GM19467 (cell line): ENCODE measurements around the gene KRTAP13-1.

Experiments used
- ATAC-seq: cut with Tn5 transposase; IDR thresholded peaks from one replicate; pipeline ENCODE4 v1.9.1; 2021; ENCODE audit warnings: mild to moderate bottlenecking, moderate library complexity; ENCODE audit not compliant: unreplicated experiment

Gene KRTAP13-1, protein sequence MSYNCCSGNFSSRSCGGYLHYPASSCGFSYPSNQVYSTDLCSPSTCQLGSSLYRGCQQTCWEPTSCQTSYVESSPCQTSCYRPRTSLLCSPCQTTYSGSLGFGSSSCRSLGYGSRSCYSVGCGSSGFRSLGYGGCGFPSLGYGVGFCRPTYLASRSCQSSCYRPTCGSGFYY

GRCh38 chr21:30395731-30396130 lies at the start of gene KRTAP13-1:
Gene KRTAP13-1, plus strand, starts transcription at chr21:30396031. Its CDS starts 56 bp downstream, at chr21:30396087.
- no peak for ATAC-seq

DNA sequence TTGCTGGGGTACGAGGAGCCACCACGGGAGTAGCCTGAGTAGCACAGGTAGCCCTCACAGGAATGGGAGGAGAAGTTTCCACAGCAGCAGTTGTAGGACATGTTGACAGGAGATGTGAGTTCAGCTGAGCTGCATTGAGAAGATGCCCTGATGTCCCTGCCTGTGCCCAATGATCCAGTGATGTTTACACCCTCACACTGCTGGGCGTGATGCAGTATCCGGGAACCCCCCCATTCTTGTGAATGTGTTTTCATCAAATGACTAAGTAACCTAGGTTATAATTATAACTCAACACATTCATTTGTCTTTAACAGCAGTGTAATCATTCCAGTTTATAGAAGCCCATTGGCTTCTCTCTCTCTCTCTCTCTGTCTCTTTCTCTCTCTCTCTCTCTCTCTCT lies 47.3 kb upstream of the KRTAP13-1 start, which contains the start of gene KRTAP23-1:
TSS of gene KRTAP23-1 (minus strand) at position 101 of the 400 bp plus-strand sequence. CDS start at position 101, 0 bp downstream.
- ATAC-seq = no peak

DNA sequence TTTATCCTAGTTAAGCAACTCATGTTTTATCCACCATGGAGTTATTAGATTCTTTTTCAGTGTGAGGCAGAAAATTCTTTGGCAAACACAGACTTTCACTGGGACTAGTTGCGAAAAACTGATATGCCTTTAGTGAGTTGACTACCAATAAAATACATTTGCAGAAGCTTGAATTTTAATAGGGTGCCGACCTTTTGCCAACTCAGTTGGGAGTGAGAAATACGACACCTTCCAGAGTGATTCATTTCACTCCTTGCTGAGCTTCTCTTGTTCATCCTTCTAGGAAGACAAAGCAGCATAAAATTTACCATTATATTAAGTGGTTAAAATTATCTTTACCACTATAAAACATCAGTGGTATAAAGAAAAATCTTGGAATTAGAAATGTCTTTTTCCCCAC lies 46.3 kb upstream of the KRTAP13-1 start:
- no peak for ATAC-seq

GRCh38 chr21:30351534-30351933 lies 44.3 kb upstream of the KRTAP13-1 start:
- ATAC-seq = no peak

DNA sequence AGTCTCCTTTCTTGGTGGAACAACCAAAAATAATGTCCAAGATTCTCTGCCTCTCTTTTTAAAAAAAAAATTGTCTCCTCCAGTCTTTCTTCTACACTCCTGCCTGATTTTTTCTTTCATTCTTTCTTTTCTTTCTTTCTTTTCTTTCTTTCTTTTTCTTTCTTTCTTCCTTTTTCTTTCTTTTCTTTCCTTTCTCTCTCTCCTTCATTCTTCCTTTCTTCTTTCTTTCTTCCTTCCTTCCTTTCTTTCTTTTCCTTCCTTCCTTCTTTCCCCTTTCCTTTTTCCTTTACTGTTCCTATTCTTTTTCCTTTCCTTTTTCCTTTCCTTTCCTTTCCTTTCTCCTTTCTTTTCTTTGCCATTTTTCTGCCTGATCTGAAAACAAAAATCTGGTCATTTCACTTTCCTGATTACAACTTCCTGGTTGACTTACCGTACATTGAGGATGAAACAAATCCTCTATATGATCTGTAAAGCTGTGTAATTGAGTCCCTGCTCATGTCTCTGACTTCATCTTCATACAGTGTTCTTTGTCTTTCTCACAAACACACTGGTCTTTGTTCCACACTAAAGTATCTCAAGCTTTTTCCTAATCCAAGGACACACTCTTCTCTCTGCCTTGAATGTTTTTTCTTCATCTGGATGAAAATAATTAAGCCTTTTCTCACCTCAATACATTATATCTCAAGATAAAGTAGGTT lies 41.4 kb upstream of the KRTAP13-1 start:
- ATAC-seq = no peak

- no peak for ATAC-seq
These were observed 39.9 kb upstream of the KRTAP13-1 start for GRCh38 chr21:30355906-30356305.

DNA sequence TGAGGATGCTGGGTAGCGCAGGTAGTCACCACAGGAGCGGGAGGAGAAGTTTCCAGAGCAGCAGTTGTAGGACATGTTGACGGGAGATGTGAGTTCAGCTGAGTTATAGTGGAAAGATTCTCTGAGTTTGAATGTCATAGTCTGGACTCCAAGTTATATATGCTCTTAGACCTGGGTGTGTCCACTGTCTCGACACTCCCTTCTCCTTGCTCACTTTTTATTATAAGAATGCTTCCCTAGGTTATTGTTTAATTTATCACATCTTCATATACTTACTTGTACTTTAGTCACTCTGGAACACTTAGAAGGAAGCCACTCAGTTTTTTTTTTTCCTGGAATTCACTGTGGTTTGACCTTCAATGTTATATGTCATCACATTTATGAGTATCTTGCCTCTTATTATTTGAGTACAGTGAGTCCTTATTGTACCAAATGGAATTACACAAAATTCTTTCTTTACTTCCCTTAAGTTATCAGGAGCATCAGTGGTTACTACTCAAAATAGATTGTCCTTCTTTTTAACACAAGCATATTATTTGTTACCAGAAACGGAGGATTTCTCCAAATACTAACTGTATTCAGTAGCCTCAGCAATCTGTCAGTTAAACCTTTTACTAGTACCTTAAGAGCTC lies 23.6 kb upstream of the KRTAP13-1 start, which contains the start of gene KRTAP13-2:
TSS of gene KRTAP13-2 (minus strand) at position 133 of the 632 bp plus-strand sequence. CDS start at position 75, 58 bp downstream.
- ATAC-seq = no peak

DNA sequence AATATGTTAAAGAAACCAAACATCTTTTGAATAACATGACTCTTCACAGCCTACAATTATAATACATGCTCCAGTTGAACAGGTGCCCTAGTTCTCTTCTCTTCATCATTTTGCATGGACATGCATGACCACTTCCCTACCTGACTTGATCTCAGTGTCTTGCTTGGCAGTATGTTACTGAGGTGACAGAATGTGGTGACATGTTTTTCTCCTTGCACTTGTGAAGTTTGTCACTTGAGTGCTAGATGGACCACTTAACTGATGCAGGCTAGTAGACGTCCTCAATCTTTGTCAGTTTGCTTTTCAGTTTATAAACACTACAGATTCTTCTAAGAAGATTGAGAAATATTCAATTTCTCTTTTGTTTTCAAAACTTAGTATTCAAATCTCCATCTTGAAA lies 13.6 kb upstream of the KRTAP13-1 start:
- ATAC-seq = no peak

DNA sequence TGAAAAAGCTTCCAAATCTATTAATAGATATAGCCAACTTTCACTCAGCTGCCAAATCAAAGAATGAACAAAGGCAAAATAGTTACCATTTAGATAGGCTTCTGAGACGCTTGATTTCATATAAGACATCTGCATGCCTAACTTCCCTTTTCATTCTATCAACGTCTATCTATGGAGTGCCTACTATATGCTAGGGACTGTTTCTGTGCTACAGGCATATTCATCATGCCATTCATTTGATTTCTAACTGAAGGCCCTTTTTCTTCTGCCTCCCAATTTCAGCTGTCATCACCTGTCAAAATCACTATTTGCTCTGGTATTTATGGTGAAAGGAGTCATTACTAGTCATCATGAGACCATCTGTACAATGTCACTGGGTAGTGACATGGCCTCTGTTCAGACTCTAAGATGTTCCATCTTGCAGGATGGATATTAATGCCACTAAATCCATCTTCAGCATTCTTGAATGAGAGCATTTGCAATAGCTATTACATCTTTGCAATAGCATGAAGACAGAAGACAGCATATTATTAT lies 4.3 kb upstream of the KRTAP13-1 start:
- no peak for ATAC-seq

GRCh38 chr21:30408782-30409494 lies 13.1 kb downstream of the KRTAP13-1 start:
- no peak for ATAC-seq

DNA sequence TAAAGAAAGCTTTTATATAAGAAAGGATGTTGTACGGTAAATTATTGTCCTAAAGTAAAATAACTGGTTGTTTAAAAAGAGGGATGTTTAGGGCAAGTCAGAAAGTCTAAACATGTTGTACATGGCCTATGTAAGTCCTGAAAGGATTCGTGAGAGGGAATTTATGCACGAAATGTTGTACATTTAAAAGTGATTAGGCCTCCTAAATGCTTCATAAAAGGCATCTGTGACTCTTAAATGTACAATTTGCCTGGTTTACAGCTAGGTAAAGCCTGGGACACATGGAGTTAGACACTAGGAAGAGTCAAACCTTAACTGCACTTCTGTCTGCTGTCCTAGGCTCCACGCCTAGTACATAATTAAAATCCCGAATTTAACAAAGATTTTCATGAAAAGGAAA lies 20.2 kb downstream of the KRTAP13-1 start:
- ATAC-seq = no peak

DNA sequence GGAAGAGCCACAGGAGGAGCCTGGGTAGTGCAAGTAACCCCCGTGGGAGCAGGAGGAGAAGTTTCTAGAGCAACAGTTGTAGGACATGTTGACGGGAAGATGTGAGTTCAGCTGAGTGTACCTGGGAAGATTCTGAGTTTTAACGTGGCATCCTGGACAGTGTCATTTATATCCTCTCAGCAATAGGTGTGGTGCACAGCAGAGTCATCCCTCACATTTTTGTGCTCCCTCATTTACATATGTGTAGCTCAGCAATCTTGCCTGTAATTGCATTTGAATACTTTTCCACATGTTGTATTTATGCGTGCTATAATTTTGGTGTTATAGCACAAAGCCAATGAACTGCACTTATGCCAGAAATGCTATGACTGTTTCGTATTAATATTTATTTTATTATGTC lies 30.0 kb downstream of the KRTAP13-1 start, which contains the start of gene KRTAP13-3:
TSS of gene KRTAP13-3 (minus strand) at position 101 of the 400 bp plus-strand sequence. CDS start at position 87, 14 bp downstream.
- no peak for ATAC-seq

- ATAC-seq = no peak
These were observed 30.9 kb downstream of the KRTAP13-1 start for GRCh38 chr21:30426731-30427130.

- no peak for ATAC-seq
These were observed 34.4 kb downstream of the KRTAP13-1 start, which contains the start of gene KRTAP13-4 for GRCh38 chr21:30430170-30430655. Gene KRTAP13-4, plus strand, starts transcription at chr21:30430220. Its CDS starts 56 bp downstream, at chr21:30430276.

GRCh38 chr21:30434033-30434631 lies 38.3 kb downstream of the KRTAP13-1 start:
- ATAC-seq = peak; percentile 64

- no peak for ATAC-seq
These were observed 41.3 kb downstream of the KRTAP13-1 start for GRCh38 chr21:30437010-30437565.

- ATAC-seq = no peak
These were observed 44.1 kb downstream of the KRTAP13-1 start, which contains the start of gene KRTAP15-1 for GRCh38 chr21:30439975-30440374. Gene KRTAP15-1, plus strand, starts transcription at chr21:30440275. Its CDS starts 53 bp downstream, at chr21:30440328.

GRCh38 chr21:30443226-30443625 lies 47.4 kb downstream of the KRTAP13-1 start:
- ATAC-seq = no peak

DNA sequence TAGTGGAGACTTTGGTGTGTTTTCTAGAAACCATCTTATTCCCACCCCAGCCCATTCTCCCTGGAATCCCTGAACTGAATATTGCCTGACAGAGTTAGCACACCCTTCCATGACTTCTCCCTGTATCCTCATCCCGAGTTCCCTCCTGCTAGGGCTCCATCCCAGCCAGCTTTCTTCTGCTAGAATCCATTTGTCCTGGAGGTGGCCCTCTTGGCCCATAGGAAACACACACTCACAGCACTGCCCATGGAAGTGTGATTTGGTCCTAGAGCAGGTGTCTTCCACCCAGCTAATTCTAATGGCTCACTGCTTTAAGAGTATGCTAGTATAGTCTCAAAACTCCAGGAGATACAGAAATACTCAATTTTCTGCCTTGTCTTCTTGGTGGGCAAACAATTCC lies 48.4 kb downstream of the KRTAP13-1 start:
- no peak for ATAC-seq
